NCI-H510A treated with DMSO at 0.1 percent for 48 hours (cell line): Measurements from ENCODE around the gene TMA7B.
A peak's percentile ranks its signal among the peaks of the same experiment; 100 is the strongest.

ENCODE experiments used
- DNase-seq: peaks from one replicate; lab custom pipeline; 2025; lab: John Stamatoyannopoulos, UW

The TMA7B gene

GRCh38 chr22:40001800-40002577 is 41.8 kb downstream of the TMA7B start:
- DNase-seq = no peak

GRCh38 chr22:40002935-40003715 is 42.9 kb downstream of the TMA7B start:
- DNase-seq = peak; percentile 23

GRCh38 chr22:40004836-40005235 is 44.6 kb downstream of the TMA7B start:
- DNase-seq = no peak

DNA sequence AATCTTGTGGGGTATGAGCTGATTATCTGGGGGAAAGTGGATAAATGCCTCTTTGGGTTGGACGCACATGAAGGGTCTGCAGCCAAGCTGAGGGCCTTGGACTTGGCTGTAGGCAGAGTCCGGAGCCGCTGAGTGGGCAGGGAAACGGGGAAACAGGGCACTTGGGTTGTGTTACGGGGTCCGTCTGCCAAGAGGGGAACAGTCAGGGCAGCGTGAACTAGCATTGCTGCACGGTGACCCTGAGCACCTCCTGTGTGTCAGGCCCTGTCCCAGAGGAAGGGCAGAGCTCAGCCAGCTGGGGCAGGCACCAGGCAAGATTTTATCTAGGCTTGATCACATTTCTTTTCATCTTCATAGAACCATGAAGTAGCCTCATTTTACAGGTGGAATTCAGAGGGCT is 46.4 kb downstream of the TMA7B start:
- DNase-seq = no peak

GRCh38 chr22:40007853-40008710 is 47.9 kb downstream of the TMA7B start:
- DNase-seq = no peak

GRCh38 chr22:40008726-40009291 is 48.6 kb downstream of the TMA7B start:
- DNase-seq = no peak

DNA sequence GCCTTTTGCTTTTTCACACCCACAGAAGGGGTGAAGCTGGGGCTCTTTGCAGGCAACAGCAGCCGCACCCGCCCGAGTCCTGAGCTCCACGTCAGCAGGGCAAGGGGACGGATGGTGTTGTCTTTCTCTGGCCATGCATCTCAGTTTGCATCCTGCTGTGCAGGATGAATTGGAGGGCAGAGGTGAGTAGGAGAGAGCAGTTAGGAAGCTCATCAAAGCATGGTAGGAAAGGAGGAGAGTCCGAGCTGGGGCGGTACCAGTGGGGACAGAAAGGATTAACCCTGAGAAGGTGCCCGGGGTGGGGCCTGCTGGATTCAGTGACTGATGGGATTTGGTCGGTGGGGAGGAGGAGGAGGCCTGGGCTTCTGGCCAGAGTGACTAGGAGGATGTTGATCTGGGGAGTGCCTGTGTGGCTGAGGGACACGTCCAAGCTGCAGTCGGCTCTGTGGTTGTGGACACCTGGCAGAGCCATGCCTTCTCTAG is 49.1 kb downstream of the TMA7B start:
- DNase-seq = peak; percentile 44

GRCh38 chr22:40009951-40010671 is 49.9 kb downstream of the TMA7B start:
- DNase-seq = peak; percentile 22

GRCh38 chr22:40010746-40011145 is 50.5 kb downstream of the TMA7B start:
- DNase-seq = no peak
